Liver (tissue), 9 donors: Measurements from ENCODE around the gene RANBP3. TPM values are rescaled to one million over a fixed set of nuclear protein-coding genes. Genes with fewer than 3 reads are reported as not detected.

ENCODE experiments used
- DNase-seq: peaks from one replicate; pipeline ENCODE4 v3.0.0-alpha.2; 2017; ENCODE audit warnings: low spot score
- H3K27ac ChIP-seq, 2 donors: one replicate each; pipeline ENCODE4 v1.7.0; 2013; ENCODE audit warnings: inconsistent platforms in 2 of 2, low read length in 2 of 2, control low read depth in 1 of 2, low read depth in 1 of 2, mild to moderate bottlenecking in 1 of 2
- H3K27me3 ChIP-seq, 4 donors: one replicate each; pipeline versions ENCODE4 v1.6.1 to v1.7.0; 2013; ENCODE audit warnings: low read length in 3 of 4, inconsistent platforms in 1 of 4, mild to moderate bottlenecking in 1 of 4, moderate library complexity in 1 of 4; ENCODE audit not compliant: control insufficient read depth in 4 of 4, insufficient read depth in 4 of 4
- H3K36me3 ChIP-seq, 4 donors: one replicate each; pipeline versions ENCODE4 v1.6.1 to v1.7.0; 2013; ENCODE audit warnings: low read length in 3 of 4, mild to moderate bottlenecking in 3 of 4, low read depth in 1 of 4, moderate library complexity in 1 of 4; ENCODE audit not compliant: control insufficient read depth in 4 of 4, insufficient read depth in 3 of 4
- H3K4me1 ChIP-seq, 4 donors: one replicate each; pipeline versions ENCODE4 v1.6.1 to v1.7.0; 2013; ENCODE audit warnings: low read length in 3 of 4, mild to moderate bottlenecking in 3 of 4, moderate library complexity in 1 of 4; ENCODE audit not compliant: control insufficient read depth in 4 of 4, insufficient read depth in 4 of 4
- H3K4me3 ChIP-seq, 3 donors: one replicate each; pipeline versions ENCODE4 v1.6.1 to v1.7.0; 2013; ENCODE audit warnings: low read length in 3 of 3, control low read depth in 1 of 3, low read depth in 1 of 3, mild to moderate bottlenecking in 1 of 3
- H3K9ac ChIP-seq, 2 donors: one replicate each; pipeline ENCODE4 v1.7.0; 2013; ENCODE audit warnings: low read length in 2 of 2, mild to moderate bottlenecking in 2 of 2, moderate library complexity in 2 of 2, control low read depth in 1 of 2, low read depth in 1 of 2
- H3K9me3 ChIP-seq, 4 donors: one replicate each; pipeline versions ENCODE4 v1.6.1 to v1.7.0; 2013; ENCODE audit warnings: low read length in 3 of 4; ENCODE audit not compliant: control insufficient read depth in 4 of 4
- EGR1 ChIP-seq, 2 donors: IDR thresholded peaks; 2 replicates each; pipeline ENCODE4 v1.6.1; 2016 to 2018; ENCODE audit warnings: antibody characterized with exemption in 2 of 2, low read depth in 2 of 2
- FOXA1 ChIP-seq: IDR thresholded peaks from 2 replicates; pipeline ENCODE4 v1.6.1; 2016; ENCODE audit warnings: antibody characterized with exemption
- FOXA2 ChIP-seq: IDR thresholded peaks from 2 replicates; pipeline ENCODE4 v1.6.1; 2016; ENCODE audit warnings: antibody characterized with exemption
- GABPA ChIP-seq, 2 donors: IDR thresholded peaks in 1 of 2; conservative IDR thresholded peaks in 1 of 2; 2 replicates each; pipeline ENCODE4 v1.6.1; 2016; ENCODE audit warnings: antibody characterized with exemption in 2 of 2, mild to moderate bottlenecking in 1 of 2, moderate library complexity in 1 of 2
- HNF4A ChIP-seq, 2 donors: conservative IDR thresholded peaks; 2 replicates each; pipeline ENCODE4 v1.6.1; 2016; ENCODE audit warnings: antibody characterized with exemption in 2 of 2, mild to moderate bottlenecking in 2 of 2
- HNF4G ChIP-seq: IDR thresholded peaks from 2 replicates; pipeline ENCODE4 v1.6.1; 2016; ENCODE audit warnings: antibody characterized with exemption
- JUND ChIP-seq, 2 donors: IDR thresholded peaks; 2 replicates each; pipeline ENCODE4 v1.6.1; 2016; ENCODE audit warnings: antibody characterized with exemption in 2 of 2
- RAD21 ChIP-seq, 2 donors: IDR thresholded peaks; 2 replicates each; pipeline ENCODE4 v1.6.1; 2016; ENCODE audit warnings: antibody characterized with exemption in 2 of 2, mild to moderate bottlenecking in 2 of 2
- RXRA ChIP-seq, 2 donors: IDR thresholded peaks; 2 replicates each; pipeline ENCODE4 v1.6.1; 2017 to 2018; ENCODE audit warnings: antibody characterized with exemption in 2 of 2, mild to moderate bottlenecking in 1 of 2
- SP1 ChIP-seq: IDR thresholded peaks from 2 replicates; pipeline ENCODE4 v1.6.1; 2018; ENCODE audit warnings: antibody characterized with exemption, mild to moderate bottlenecking
- TAF1 ChIP-seq: conservative IDR thresholded peaks from 2 replicates; pipeline ENCODE4 v1.6.1; 2016; ENCODE audit warnings: antibody characterized with exemption, mild to moderate bottlenecking
- YY1 ChIP-seq: IDR thresholded peaks from 2 replicates; pipeline ENCODE4 v1.6.1; 2016; ENCODE audit warnings: antibody characterized with exemption, mild to moderate bottlenecking
- WGBS: extraction: QIAGEN DNeasy Blood & Tissue Kit; methylation state at CpG from one replicate; pipeline ENCODE4 v1.1.7; 2013; 5-methylcytosine and 5-hydroxymethylcytosine counted together
- polyA plus RNA-seq, 2 donors: library from polyadenylated mRNA; stranded (reverse) in 1 of 2; unstranded in 1 of 2; fragments of 200-250 nt in 1 of 2; fragments of >200 nt in 1 of 2; fragmentation: Nextera tagmentation in 1 of 2; extraction: Ambion mirVana in 1 of 2; gene quantifications; one replicate each; pipeline versions ENCODE4 v1.2.1 to v1.2.3, GENCODE V29; 2013 to 2015
- total RNA-seq, 2 donors: library from RNA; depleted of rRNA; stranded (reverse); fragments of >200 nt; gene quantifications; one replicate each; pipeline ENCODE4 v1.2.3, GENCODE V29; 2014
- TF ChIP-seq, protein P1 (sequence below): IDR thresholded peaks from 2 replicates; pipeline ENCODE4 v1.6.1; 2016; ENCODE audit warnings: antibody characterized with exemption, mild to moderate bottlenecking
- TF ChIP-seq, protein P2 (sequence below): IDR thresholded peaks from 2 replicates; pipeline ENCODE4 v1.6.1; 2016; ENCODE audit warnings: antibody characterized with exemption
- TF ChIP-seq, protein P3 (sequence below): IDR thresholded peaks from 2 replicates; pipeline ENCODE4 v1.6.1; 2016; ENCODE audit warnings: antibody characterized with exemption
- TF ChIP-seq, protein P4 (sequence below): fragments of 150-350 bp; IDR thresholded peaks from 2 replicates; pipeline ENCODE4 v1.5.1; 2017; ENCODE audit warnings: improper control_type of control experiment, low read depth, low read length; ENCODE audit not compliant: missing input control
- TF ChIP-seq, protein P5 (sequence below): IDR thresholded peaks from 2 replicates; pipeline ENCODE4 v1.6.1; 2016; ENCODE audit warnings: antibody characterized with exemption
- donor health status: healthy.
- donor health status: healthy.
- donor health status: healthy.
- donor health status: healthy.
- donor health status: healthy.

RANBP3 gene
- total and polyA plus RNA-seq, 4 donors = 10.0 to 23.3 (median 20.7) TPM

DNA sequence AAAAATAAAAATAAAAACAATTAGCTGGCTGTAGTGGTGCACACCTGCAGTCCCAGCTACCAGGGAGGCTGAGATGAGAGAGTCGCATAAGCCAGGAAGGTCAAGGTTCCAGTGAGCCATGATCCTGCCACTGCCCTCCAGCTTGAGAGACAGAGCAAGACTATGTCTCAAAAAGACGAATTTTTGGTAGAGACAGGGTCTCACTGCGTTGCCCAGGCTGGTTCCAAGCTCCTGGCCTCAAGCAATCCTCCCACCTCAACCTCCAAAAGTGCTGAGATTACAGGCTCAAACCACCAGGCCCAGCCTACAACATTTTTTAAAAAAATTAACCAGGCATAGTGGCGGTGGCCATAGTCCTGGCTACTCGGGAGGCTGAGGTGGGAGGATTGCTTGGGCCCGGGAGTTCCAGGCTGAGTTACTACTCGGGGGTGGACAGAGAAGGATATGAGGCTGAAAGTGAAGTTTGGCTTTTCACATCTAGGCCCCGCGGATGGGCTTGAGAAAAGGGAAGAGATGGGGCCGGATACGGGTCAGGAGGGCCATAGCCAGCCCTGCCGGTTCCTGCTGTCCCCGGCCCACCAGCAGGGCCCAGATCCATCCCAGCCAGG is 84.5 kb downstream of the RANBP3 start:
- no peak overlapping the region for H3K27ac ChIP-seq
- no peak overlapping the region for H3K9ac ChIP-seq
- no peak for TF ChIP-seq RXRA (IDR thresholded peaks at IDR 0.05)
- TF ChIP-seq JUND (IDR thresholded peaks at IDR 0.05) = no peak
- no peak for TF ChIP-seq YY1
- TF ChIP-seq, protein P1, sequence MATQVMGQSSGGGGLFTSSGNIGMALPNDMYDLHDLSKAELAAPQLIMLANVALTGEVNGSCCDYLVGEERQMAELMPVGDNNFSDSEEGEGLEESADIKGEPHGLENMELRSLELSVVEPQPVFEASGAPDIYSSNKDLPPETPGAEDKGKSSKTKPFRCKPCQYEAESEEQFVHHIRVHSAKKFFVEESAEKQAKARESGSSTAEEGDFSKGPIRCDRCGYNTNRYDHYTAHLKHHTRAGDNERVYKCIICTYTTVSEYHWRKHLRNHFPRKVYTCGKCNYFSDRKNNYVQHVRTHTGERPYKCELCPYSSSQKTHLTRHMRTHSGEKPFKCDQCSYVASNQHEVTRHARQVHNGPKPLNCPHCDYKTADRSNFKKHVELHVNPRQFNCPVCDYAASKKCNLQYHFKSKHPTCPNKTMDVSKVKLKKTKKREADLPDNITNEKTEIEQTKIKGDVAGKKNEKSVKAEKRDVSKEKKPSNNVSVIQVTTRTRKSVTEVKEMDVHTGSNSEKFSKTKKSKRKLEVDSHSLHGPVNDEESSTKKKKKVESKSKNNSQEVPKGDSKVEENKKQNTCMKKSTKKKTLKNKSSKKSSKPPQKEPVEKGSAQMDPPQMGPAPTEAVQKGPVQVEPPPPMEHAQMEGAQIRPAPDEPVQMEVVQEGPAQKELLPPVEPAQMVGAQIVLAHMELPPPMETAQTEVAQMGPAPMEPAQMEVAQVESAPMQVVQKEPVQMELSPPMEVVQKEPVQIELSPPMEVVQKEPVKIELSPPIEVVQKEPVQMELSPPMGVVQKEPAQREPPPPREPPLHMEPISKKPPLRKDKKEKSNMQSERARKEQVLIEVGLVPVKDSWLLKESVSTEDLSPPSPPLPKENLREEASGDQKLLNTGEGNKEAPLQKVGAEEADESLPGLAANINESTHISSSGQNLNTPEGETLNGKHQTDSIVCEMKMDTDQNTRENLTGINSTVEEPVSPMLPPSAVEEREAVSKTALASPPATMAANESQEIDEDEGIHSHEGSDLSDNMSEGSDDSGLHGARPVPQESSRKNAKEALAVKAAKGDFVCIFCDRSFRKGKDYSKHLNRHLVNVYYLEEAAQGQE = no peak
- TF ChIP-seq HNF4A (conservative IDR thresholded peaks at IDR 0.05) = no peak
- TF ChIP-seq, protein P2, sequence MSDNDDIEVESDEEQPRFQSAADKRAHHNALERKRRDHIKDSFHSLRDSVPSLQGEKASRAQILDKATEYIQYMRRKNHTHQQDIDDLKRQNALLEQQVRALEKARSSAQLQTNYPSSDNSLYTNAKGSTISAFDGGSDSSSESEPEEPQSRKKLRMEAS = no peak
- TF ChIP-seq, protein P3, sequence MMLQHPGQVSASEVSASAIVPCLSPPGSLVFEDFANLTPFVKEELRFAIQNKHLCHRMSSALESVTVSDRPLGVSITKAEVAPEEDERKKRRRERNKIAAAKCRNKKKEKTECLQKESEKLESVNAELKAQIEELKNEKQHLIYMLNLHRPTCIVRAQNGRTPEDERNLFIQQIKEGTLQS = no peak
- peaks cover 6 to 22% (median 9%) of the 10 kb centered on the region in 4 donors for H3K36me3 ChIP-seq
- H3K27me3 ChIP-seq = no peaks in the 10 kb centered on the region
- no peaks in the 10 kb centered on the region for H3K9me3 ChIP-seq
- DNase-seq = no peak
- H3K4me1 ChIP-seq = peaks cover 0 to 11% (median 3%) of the 10 kb centered on the region in 4 donors
- 82% methylated on average over 13 of the region's 13 CpGs for WGBS
- H3K4me3 ChIP-seq = no peak overlapping the region

DNA sequence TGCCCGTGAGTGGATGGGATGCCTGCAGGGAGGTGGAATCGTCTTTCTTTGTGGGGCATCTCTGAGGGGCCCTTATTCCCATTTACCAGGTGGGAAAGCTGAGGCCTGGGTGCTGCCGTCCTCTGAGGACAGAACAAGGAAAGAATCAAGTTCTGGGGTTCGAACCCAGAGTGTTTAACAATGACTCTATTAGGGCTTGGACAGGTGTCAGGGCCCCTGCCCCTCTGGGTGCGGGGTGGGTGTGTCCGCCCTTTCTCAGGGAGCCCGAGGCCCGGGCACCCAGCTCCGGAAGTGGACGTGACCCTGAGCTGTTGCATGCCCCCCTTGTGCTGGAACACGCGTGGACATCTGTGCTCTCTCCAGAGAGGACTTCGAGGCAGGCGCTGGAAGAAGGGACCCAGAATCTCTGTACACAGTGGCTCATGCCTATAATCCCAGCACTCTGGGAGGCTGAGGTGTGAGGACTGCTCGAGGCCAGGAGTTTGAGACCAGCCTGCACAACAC is 85.1 kb downstream of the RANBP3 start:
- H3K27ac ChIP-seq = no peak overlapping the region

More for the DNA sequence above, 85.1 kb downstream of the RANBP3 start:
- Histone ChIP-seq H3K27me3 (no peaks in the 10 kb centered on the region), H3K9ac (no peak overlapping the region), H3K36me3 (peaks cover 6 to 22% (median 9%) of the 10 kb centered on the region in 4 donors), H3K4me3 (no peak overlapping the region), H3K4me1 (peaks cover 0 to 11% (median 3%) of the 10 kb centered on the region in 4 donors), H3K9me3 (no peaks in the 10 kb centered on the region)
- TF ChIP-seq, protein P4, sequence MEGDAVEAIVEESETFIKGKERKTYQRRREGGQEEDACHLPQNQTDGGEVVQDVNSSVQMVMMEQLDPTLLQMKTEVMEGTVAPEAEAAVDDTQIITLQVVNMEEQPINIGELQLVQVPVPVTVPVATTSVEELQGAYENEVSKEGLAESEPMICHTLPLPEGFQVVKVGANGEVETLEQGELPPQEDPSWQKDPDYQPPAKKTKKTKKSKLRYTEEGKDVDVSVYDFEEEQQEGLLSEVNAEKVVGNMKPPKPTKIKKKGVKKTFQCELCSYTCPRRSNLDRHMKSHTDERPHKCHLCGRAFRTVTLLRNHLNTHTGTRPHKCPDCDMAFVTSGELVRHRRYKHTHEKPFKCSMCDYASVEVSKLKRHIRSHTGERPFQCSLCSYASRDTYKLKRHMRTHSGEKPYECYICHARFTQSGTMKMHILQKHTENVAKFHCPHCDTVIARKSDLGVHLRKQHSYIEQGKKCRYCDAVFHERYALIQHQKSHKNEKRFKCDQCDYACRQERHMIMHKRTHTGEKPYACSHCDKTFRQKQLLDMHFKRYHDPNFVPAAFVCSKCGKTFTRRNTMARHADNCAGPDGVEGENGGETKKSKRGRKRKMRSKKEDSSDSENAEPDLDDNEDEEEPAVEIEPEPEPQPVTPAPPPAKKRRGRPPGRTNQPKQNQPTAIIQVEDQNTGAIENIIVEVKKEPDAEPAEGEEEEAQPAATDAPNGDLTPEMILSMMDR = no peak
- TF ChIP-seq RXRA (IDR thresholded peaks at IDR 0.05) = no peak
- TF ChIP-seq GABPA (IDR thresholded peaks at IDR 0.05 in 1 of 2, conservative IDR thresholded peaks at IDR 0.05 in 1 of 2) = no peak
- TF ChIP-seq EGR1 (IDR thresholded peaks at IDR 0.05; ENCODE audit: low read depth in 2 of 2) = no peak
- TF ChIP-seq, protein P5, sequence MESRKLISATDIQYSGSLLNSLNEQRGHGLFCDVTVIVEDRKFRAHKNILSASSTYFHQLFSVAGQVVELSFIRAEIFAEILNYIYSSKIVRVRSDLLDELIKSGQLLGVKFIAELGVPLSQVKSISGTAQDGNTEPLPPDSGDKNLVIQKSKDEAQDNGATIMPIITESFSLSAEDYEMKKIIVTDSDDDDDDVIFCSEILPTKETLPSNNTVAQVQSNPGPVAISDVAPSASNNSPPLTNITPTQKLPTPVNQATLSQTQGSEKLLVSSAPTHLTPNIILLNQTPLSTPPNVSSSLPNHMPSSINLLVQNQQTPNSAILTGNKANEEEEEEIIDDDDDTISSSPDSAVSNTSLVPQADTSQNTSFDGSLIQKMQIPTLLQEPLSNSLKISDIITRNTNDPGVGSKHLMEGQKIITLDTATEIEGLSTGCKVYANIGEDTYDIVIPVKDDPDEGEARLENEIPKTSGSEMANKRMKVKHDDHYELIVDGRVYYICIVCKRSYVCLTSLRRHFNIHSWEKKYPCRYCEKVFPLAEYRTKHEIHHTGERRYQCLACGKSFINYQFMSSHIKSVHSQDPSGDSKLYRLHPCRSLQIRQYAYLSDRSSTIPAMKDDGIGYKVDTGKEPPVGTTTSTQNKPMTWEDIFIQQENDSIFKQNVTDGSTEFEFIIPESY = no peak
- no peak for TF ChIP-seq HNF4A (conservative IDR thresholded peaks at IDR 0.05)
- TF ChIP-seq SP1 = no peak
- TF ChIP-seq RAD21 (IDR thresholded peaks at IDR 0.05) = no peak
- TF ChIP-seq, protein P3 = no peak
- no peak for TF ChIP-seq FOXA1
- TF ChIP-seq, protein P2 = no peak
- no peak for TF ChIP-seq YY1
- no peak for TF ChIP-seq HNF4G
- TF ChIP-seq JUND (IDR thresholded peaks at IDR 0.05) = no peak
- TF ChIP-seq TAF1 = no peak
- TF ChIP-seq FOXA2 = no peak
- 57% methylated on average over 15 of the region's 15 CpGs for WGBS
- no peak for DNase-seq
